ENCODE measurements around the gene PSMC1.

PSMC1 gene

DNA sequence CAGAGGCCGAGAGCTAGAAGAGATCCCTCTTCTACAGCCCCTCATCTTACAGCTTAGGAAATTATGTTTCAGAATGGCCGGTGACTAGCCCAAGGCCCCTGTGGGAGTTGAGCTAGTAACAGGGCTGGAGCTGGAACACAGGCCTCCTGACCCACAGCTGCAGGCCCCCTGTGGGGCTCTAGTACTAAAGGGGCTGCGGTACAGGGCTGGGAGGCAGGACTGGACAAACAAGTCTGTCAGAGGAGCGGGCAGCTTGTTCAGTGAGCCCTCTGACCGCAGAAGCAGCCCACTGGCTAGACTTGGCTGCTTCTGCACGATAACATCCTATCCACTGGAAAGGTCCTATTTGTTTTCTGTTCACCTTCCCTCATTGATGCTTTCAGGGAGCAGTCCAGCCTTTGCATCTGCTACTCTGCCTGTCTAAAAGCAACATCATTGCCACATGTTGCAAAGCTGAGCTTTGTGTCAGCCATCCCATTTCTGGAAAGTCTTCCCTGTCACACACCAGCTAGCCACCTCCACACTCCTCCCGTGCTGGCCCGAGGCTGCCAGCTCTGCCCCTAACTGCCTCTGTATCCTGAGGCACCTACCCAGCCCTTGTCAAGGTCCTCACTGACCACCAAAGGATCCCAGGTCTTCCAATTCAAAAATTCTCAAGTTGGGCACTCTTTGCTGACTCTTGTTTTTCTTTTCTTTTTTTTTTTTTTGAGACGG lies 10.2 kb downstream of the PSMC1 start:
- no peak overlapping the region for H2AFZ ChIP-seq (ENCODE audit: low read depth, low read length)

DNA sequence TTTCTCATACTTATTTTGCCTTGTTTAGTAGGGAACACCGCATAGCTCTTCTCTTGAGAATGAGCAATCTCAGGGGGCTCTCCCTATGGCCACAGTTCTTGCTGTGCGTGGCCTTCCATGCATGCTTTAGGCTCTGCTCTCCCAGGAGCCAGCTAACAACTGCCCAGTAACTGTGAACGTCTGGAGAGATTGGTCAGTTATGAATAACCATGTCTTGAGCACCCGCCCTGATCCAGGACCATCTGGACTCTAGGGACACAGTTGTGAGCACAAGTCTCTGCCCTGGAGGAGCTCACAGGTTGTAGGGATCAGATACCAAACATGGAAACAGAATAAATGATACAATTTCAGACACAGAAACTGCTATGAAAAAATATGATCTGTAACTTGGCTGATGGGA lies 12.1 kb downstream of the PSMC1 start:
- Histone ChIP-seq H3K4me3 (ENCODE audit: low read length) (no peak overlapping the region), H3K9me3 (ENCODE audit: insufficient read depth, low read length) (no peaks in the 10 kb centered on the region), H3K4me2 (ENCODE audit: low read length) (no peak overlapping the region), H2AFZ (ENCODE audit: low read depth, low read length) (no peak overlapping the region), H3K27me3 (ENCODE audit: low read depth, low read length) (no peaks in the 10 kb centered on the region), H3K36me3 (replicated peaks; ENCODE audit: low read depth, low read length) (peaks cover 59% of the 10 kb centered on the region), H3K4me1 (ENCODE audit: low read length) (peaks cover 6% of the 10 kb centered on the region; the same call in 1 of the 2 replicates), H3K79me2 (ENCODE audit: low read length) (no peaks in the 10 kb centered on the region), H3K27ac (ENCODE audit: low read length) (no peak overlapping the region), H3K9ac (ENCODE audit: low read length) (no peak overlapping the region), H4K20me1 (ENCODE audit: insufficient read depth, low read length) (no peaks in the 10 kb centered on the region; the same call in 1 of the 2 replicates)
- TF ChIP-seq, protein P1, sequence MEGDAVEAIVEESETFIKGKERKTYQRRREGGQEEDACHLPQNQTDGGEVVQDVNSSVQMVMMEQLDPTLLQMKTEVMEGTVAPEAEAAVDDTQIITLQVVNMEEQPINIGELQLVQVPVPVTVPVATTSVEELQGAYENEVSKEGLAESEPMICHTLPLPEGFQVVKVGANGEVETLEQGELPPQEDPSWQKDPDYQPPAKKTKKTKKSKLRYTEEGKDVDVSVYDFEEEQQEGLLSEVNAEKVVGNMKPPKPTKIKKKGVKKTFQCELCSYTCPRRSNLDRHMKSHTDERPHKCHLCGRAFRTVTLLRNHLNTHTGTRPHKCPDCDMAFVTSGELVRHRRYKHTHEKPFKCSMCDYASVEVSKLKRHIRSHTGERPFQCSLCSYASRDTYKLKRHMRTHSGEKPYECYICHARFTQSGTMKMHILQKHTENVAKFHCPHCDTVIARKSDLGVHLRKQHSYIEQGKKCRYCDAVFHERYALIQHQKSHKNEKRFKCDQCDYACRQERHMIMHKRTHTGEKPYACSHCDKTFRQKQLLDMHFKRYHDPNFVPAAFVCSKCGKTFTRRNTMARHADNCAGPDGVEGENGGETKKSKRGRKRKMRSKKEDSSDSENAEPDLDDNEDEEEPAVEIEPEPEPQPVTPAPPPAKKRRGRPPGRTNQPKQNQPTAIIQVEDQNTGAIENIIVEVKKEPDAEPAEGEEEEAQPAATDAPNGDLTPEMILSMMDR (IDR thresholded peaks at IDR 0.05; ENCODE audit: low read depth, low read length) = no peak
- no peak for TF ChIP-seq EZH2phosphoT487 (IDR thresholded peaks at IDR 0.05; ENCODE audit: low read depth)

More for the DNA sequence above, 10.2 kb downstream of the PSMC1 start:
- peaks cover 6% of the 10 kb centered on the region; the same call in 1 of the 2 replicates for H3K4me1 ChIP-seq (ENCODE audit: low read length)
- no peak overlapping the region for H3K27ac ChIP-seq (ENCODE audit: low read length)
- no peaks in the 10 kb centered on the region for H3K79me2 ChIP-seq (ENCODE audit: low read length)
- peaks cover 53% of the 10 kb centered on the region for H3K36me3 ChIP-seq (replicated peaks; ENCODE audit: low read depth, low read length)
- H4K20me1 ChIP-seq (ENCODE audit: insufficient read depth, low read length) = no peaks in the 10 kb centered on the region; the same call in 1 of the 2 replicates
- H3K9ac ChIP-seq (ENCODE audit: low read length) = no peak overlapping the region
- no peaks in the 10 kb centered on the region for H3K9me3 ChIP-seq (ENCODE audit: insufficient read depth, low read length)
- H3K4me3 ChIP-seq (ENCODE audit: low read length) = no peak overlapping the region
- H3K27me3 ChIP-seq (ENCODE audit: low read depth, low read length) = no peaks in the 10 kb centered on the region
- TF ChIP-seq EZH2phosphoT487 (IDR thresholded peaks at IDR 0.05; ENCODE audit: low read depth) = no peak
- TF ChIP-seq, protein P1 (IDR thresholded peaks at IDR 0.05; ENCODE audit: low read depth, low read length) = no peak
- H3K4me2 ChIP-seq (ENCODE audit: low read length) = no peak overlapping the region

DNA sequence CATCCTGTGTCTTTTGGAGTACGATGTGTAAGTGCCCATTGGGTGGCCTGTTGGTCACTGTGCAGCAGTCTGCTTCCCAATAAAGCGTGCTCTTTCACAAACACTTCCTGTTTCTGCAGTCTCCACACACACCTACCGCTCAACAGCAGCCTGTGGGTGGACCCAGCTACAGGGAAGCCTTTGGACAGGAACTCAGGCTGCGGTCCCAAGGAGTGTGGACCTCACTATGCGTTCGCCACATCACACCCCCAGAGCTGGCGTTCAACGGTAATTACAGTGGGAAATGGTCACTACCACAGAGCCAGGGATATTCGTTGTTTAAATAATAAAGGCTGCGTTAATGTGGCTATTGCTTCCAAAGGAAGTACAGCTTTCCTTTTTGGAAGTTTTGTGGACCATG lies 16.2 kb downstream of the PSMC1 start:
- Histone ChIP-seq H3K4me2 (ENCODE audit: low read length) (no peak overlapping the region), H3K27me3 (ENCODE audit: low read depth, low read length) (no peaks in the 10 kb centered on the region), H3K9me3 (ENCODE audit: insufficient read depth, low read length) (no peaks in the 10 kb centered on the region), H3K9ac (ENCODE audit: low read length) (no peak overlapping the region), H3K4me1 (ENCODE audit: low read length) (no peaks in the 10 kb centered on the region), H4K20me1 (ENCODE audit: insufficient read depth, low read length) (no peaks in the 10 kb centered on the region; the same call in none of the 2 replicates), H2AFZ (ENCODE audit: low read depth, low read length) (no peak overlapping the region), H3K4me3 (ENCODE audit: low read length) (no peak overlapping the region), H3K36me3 (replicated peaks; ENCODE audit: low read depth, low read length) (peaks cover 51% of the 10 kb centered on the region), H3K79me2 (ENCODE audit: low read length) (no peaks in the 10 kb centered on the region), H3K27ac (ENCODE audit: low read length) (no peak overlapping the region)
- no peak for TF ChIP-seq EZH2phosphoT487 (IDR thresholded peaks at IDR 0.05; ENCODE audit: low read depth)
- TF ChIP-seq, protein P1 (IDR thresholded peaks at IDR 0.05; ENCODE audit: low read depth, low read length) = no peak

DNA sequence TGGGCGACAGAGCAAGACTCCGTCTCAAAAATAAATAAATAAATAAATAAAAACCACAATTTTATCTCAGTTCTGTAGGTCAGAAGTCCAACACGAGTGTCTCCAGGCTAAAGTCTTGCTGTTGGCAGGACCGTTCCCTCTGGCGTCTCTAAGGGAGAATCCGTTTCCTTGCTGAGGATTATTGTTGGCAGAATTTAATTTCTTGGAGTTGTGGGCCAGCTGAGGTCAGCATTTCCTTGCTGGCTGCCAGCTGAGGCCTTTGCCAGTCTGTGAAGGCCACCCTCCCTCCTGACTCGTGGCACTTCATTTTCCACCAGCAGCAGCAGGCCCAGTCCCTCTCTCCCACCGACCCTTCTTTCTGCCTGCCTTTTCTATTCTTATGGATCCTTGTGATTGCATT lies 17.2 kb downstream of the PSMC1 start:
- Histone ChIP-seq H3K9ac (ENCODE audit: low read length) (no peak overlapping the region), H3K4me3 (ENCODE audit: low read length) (no peak overlapping the region), H3K27me3 (ENCODE audit: low read depth, low read length) (no peaks in the 10 kb centered on the region), H3K4me2 (ENCODE audit: low read length) (no peak overlapping the region), H2AFZ (ENCODE audit: low read depth, low read length) (no peak overlapping the region), H3K4me1 (ENCODE audit: low read length) (no peaks in the 10 kb centered on the region), H3K79me2 (ENCODE audit: low read length) (no peaks in the 10 kb centered on the region), H3K9me3 (ENCODE audit: insufficient read depth, low read length) (no peaks in the 10 kb centered on the region), H3K27ac (ENCODE audit: low read length) (no peak overlapping the region), H3K36me3 (replicated peaks; ENCODE audit: low read depth, low read length) (peaks cover 45% of the 10 kb centered on the region), H4K20me1 (ENCODE audit: insufficient read depth, low read length) (no peaks in the 10 kb centered on the region; the same call in none of the 2 replicates)
- no peak for TF ChIP-seq EZH2phosphoT487 (IDR thresholded peaks at IDR 0.05; ENCODE audit: low read depth)
- TF ChIP-seq, protein P1 (IDR thresholded peaks at IDR 0.05; ENCODE audit: low read depth, low read length) = no peak

Data from OCI-LY3 (cell line).